ENCODE data around the gene ZCCHC7.

DNA sequence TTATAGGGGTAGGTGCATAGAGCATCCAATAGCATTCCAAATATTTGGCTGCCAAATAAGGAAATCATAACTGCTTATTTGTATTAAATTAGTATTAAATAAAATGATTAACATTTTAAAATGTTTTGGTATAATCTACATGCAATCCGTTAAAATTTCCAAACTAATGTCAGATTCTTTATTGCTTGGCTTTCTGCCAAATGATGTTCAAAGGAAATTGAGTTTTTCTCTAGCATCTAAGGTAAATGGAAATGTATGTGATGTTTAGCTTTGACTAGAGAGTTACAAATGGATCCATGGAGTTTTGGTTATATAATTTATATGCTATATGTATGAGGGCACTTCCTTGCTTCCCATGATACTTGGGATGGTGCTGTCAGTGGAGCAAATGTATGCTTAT is 121.7 kb downstream of the ZCCHC7 start:
- TF ChIP-seq, protein P1, sequence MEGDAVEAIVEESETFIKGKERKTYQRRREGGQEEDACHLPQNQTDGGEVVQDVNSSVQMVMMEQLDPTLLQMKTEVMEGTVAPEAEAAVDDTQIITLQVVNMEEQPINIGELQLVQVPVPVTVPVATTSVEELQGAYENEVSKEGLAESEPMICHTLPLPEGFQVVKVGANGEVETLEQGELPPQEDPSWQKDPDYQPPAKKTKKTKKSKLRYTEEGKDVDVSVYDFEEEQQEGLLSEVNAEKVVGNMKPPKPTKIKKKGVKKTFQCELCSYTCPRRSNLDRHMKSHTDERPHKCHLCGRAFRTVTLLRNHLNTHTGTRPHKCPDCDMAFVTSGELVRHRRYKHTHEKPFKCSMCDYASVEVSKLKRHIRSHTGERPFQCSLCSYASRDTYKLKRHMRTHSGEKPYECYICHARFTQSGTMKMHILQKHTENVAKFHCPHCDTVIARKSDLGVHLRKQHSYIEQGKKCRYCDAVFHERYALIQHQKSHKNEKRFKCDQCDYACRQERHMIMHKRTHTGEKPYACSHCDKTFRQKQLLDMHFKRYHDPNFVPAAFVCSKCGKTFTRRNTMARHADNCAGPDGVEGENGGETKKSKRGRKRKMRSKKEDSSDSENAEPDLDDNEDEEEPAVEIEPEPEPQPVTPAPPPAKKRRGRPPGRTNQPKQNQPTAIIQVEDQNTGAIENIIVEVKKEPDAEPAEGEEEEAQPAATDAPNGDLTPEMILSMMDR (conservative IDR thresholded peaks at IDR 0.05 in 1 of 2, IDR thresholded peaks at IDR 0.05 in 1 of 2; ENCODE audit: extremely low read depth in 1 of 2, insufficient read depth in 1 of 2, low read depth in 1 of 2, low read length in 2 of 2), result no peak
- TF ChIP-seq EZH2 (IDR thresholded peaks at IDR 0.05; ENCODE audit: borderline replicate concordance, low read length), result no peak

Measured in mammary epithelial cell (primary cell).